Left lung (tissue), 14 donors: Measurements from ENCODE around the gene CD14. TPM values are rescaled to one million over a fixed set of nuclear protein-coding genes. Genes with fewer than 3 reads are reported as not detected.
A peak's percentile ranks its signal among the peaks of the same experiment; 100 is the strongest.

Experiments
- ATAC-seq: fragments of 200-7000 bp; cut with Tn5 transposase; one replicate; pipeline ENCODE4 v1.9.1; 2020; ENCODE audit warnings: moderate library complexity
- DNase-seq, 4 donors: peaks; one replicate each; pipeline ENCODE4 v3.0.0-alpha.2; 2013 to 2020
- H3K27ac ChIP-seq, 2 donors: fragments of 200-600 bp; sonication (generic) in 1 of 2; one replicate each; pipeline versions ENCODE4 v1.5.0 to v1.8.0; 2020 to 2021
- H3K27me3 ChIP-seq, 2 donors: fragments of 200-600 bp; sonication (generic) in 1 of 2; one replicate each; pipeline versions ENCODE4 v1.5.0 to v1.8.0; 2020 to 2021
- H3K36me3 ChIP-seq, 2 donors: fragments of 200-600 bp; sonication (generic) in 1 of 2; one replicate each; pipeline versions ENCODE4 v1.5.0 to v1.8.0; 2020 to 2021
- H3K4me1 ChIP-seq, 2 donors: fragments of 200-600 bp; one replicate each; pipeline ENCODE4 v1.8.0; 2021
- H3K4me3 ChIP-seq, 2 donors: fragments of 200-600 bp; sonication (generic) in 1 of 2; one replicate each; pipeline versions ENCODE4 v1.5.0 to v1.8.0; 2020 to 2021; ENCODE audit warnings: mild to moderate bottlenecking in 1 of 2
- H3K9me3 ChIP-seq, 2 donors: fragments of 200-600 bp; sonication (generic) in 1 of 2; one replicate each; pipeline versions ENCODE4 v1.5.0 to v1.8.0; 2020 to 2021
- intact Hi-C, 2 donors: fragments of 100-400 bp; cut with DNase I; formaldehyde crosslinking; loops; one replicate each; pipeline versions ENCODE4 v1.11.2 to v1.14.2; 2022
- long read RNA-seq, 12 donors: library from polyadenylated mRNA in 2 of 12; unstranded in 2 of 12; transcript quantifications; one replicate each; pipeline ENCODE4 v2.0.0 and lab custom pipeline, GENCODE V29; 2019 to 2026
- polyA plus RNA-seq, 6 donors: library from polyadenylated mRNA; unstranded; fragments of 120-200 nt; gene quantifications; one replicate each; pipeline ENCODE4 v1.2.1, GENCODE V29; 2013; ENCODE audit not compliant: insufficient read length in 6 of 6
- total RNA-seq, 2 donors: library from RNA; stranded (reverse); fragmentation: NEBNext Ultra II Directional; extraction: Animal tissue kit (Norgen Biotek cat#: 25700); gene quantifications; one replicate each; pipeline ENCODE4 v1.2.1, GENCODE V29; 2021
- TF ChIP-seq, protein P1 (sequence below), 2 donors: fragments of 200-600 bp; sonication (generic) in 1 of 2; IDR thresholded peaks; one replicate each; pipeline versions ENCODE4 v1.5.0 to v1.8.0; 2021; ENCODE audit warnings: antibody characterized with exemption in 2 of 2
- donor health status: DM: no; HTN: yes; CAD: no.
- donor health status: DM: no; HTN: no; CAD: no.

Gene CD14
- 100 to 1,000 TPM in 1 of 2 donors, 10 to 100 TPM in 1; 76.8 to 252 TPM for total RNA-seq
- 10 to 100 TPM; 11.1 to 21.1 (median 18.8) TPM for polyA plus RNA-seq
- long read RNA-seq, donor 1, transcript CD14-201 (2 exons, 1,886 nt): major isoform, 8 of 8 reads
- long read RNA-seq, donor 1, partial matches to known transcripts: 0 of 8 reads
- long read RNA-seq, donor 1, other reads (novel, unspliced or antisense): 0 of 8 reads
- long read RNA-seq, donor 2, transcript CD14-201 (2 exons, 1,886 nt): major isoform, 10 of 11 reads
- long read RNA-seq, donor 2, partial matches to known transcripts: 0 of 11 reads
- long read RNA-seq, donor 2, other reads (novel, unspliced or antisense): 0 of 11 reads
- long read RNA-seq, donor 3, transcript CD14-201 (2 exons, 1,886 nt): major isoform, 5 of 6 reads
- long read RNA-seq, donor 3, partial matches to known transcripts: 0 of 6 reads
- long read RNA-seq, donor 3, other reads (novel, unspliced or antisense): 0 of 6 reads
- long read RNA-seq, donor 4, transcript CD14-201 (2 exons, 1,886 nt): major isoform, 153 of 164 reads
- long read RNA-seq, donor 4, partial matches to known transcripts: 9 of 164 reads
- long read RNA-seq, donor 4, other reads (novel, unspliced or antisense): 1 of 164 reads
- long read RNA-seq, donor 5, transcript CD14-201 (2 exons, 1,886 nt): major isoform, 12 of 13 reads
- long read RNA-seq, donor 5, partial matches to known transcripts: 0 of 13 reads
- long read RNA-seq, donor 5, other reads (novel, unspliced or antisense): 0 of 13 reads
- long read RNA-seq, donor 6, transcript CD14-201 (2 exons, 1,886 nt): major isoform, 16 of 17 reads
- long read RNA-seq, donor 6, partial matches to known transcripts: 0 of 17 reads
- long read RNA-seq, donor 6, other reads (novel, unspliced or antisense): 0 of 17 reads
- long read RNA-seq, donor 7, transcript CD14-201 (2 exons, 1,886 nt): major isoform, 5 of 5 reads
- long read RNA-seq, donor 7, partial matches to known transcripts: 0 of 5 reads
- long read RNA-seq, donor 7, other reads (novel, unspliced or antisense): 0 of 5 reads
- long read RNA-seq, donor 8, transcript CD14-201 (2 exons, 1,886 nt): major isoform, 7 of 7 reads
- long read RNA-seq, donor 8, partial matches to known transcripts: 0 of 7 reads
- long read RNA-seq, donor 8, other reads (novel, unspliced or antisense): 0 of 7 reads
- long read RNA-seq, donor 9: 0 reads
- long read RNA-seq, donor 10, transcript CD14-203 (3 exons, 882 nt): minor isoform, 9 of 772 reads
- long read RNA-seq, donor 10, transcript CD14-201 (2 exons, 1,886 nt): major isoform, 724 of 772 reads
- long read RNA-seq, donor 10, partial matches to known transcripts: 1 of 772 reads
- long read RNA-seq, donor 10, other reads (novel, unspliced or antisense): 37 of 772 reads
- long read RNA-seq, donor 11, partial matches to known transcripts: 0 of 4 reads
- long read RNA-seq, donor 11, other reads (novel, unspliced or antisense): 0 of 4 reads
- long read RNA-seq, donor 12, partial matches to known transcripts: 0 of 4 reads
- long read RNA-seq, donor 12, other reads (novel, unspliced or antisense): 0 of 4 reads

DNA sequence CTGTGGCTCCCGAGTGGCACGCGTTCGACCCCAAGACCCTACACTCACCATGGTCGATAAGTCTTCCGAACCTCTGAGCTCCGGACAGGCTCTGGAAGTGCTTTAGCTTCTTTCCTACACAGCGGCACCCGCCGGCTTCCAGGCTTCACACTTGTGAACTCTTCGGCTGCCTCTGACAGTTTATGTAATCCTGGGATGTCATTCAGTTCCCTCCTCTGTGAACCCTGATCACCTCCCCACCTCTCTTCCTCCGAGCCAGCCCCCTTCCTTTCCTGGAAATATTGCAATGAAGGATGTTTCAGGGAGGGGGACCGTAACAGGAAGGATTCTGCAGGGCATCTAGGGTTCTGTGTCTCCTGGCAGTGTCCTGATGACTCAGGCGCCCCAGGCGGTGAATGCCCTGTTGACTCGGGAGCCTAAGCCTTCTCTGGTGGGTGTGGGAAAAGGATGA lies at the start of gene CD14:
Gene CD14, minus strand, starts transcription at position 155 of the 451 bp plus-strand sequence. Its CDS starts 104 bp downstream, at position 51.
- TF ChIP-seq, protein P1, sequence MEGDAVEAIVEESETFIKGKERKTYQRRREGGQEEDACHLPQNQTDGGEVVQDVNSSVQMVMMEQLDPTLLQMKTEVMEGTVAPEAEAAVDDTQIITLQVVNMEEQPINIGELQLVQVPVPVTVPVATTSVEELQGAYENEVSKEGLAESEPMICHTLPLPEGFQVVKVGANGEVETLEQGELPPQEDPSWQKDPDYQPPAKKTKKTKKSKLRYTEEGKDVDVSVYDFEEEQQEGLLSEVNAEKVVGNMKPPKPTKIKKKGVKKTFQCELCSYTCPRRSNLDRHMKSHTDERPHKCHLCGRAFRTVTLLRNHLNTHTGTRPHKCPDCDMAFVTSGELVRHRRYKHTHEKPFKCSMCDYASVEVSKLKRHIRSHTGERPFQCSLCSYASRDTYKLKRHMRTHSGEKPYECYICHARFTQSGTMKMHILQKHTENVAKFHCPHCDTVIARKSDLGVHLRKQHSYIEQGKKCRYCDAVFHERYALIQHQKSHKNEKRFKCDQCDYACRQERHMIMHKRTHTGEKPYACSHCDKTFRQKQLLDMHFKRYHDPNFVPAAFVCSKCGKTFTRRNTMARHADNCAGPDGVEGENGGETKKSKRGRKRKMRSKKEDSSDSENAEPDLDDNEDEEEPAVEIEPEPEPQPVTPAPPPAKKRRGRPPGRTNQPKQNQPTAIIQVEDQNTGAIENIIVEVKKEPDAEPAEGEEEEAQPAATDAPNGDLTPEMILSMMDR (IDR thresholded peaks at IDR 0.05): no peak
- Histone ChIP-seq H3K27ac (peak within 1 kb of the TSS; percentile 82 to 94), H3K36me3 (no peaks in the 10 kb centered on the region), H3K4me1 (peaks cover 4 to 61% of the 10 kb centered on the region in 2 donors), H3K4me3 (peak within 1 kb of the TSS; percentile 40 to 64), H3K9me3 (peaks cover 0 to 4% of the 10 kb centered on the region in 2 donors), H3K27me3 (no peaks in the 10 kb centered on the region)
- ATAC-seq (peak; percentile 53), DNase-seq (peak in 2 of 4 donors; percentile 79 to 89)
- intact Hi-C loops: loop anchor here in 1 of 2 donors (10.0 kb wide), 1 partner anchor 58 kb away; no protein-coding TSS in a partner anchor

DNA sequence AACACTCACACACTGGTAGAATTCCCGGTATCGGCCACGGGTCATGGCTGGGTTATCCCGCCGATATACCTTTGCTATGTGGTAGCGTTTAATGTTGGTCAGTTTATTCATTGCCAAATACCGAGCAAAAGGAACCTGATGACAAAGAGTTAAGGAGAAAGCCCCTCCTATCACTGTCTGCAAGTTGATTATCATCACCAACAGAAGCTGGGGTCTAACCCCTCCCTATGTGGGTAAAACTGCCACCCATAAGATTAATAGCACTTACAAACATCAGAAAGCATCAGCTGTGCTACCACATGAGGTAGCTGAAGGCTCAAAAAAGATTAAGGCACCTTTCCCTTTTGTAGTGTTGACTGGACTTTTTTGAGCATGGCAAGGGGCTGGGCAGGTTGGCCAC lies 46.0 kb upstream of the CD14 start:
- Histone ChIP-seq H3K27ac (no peak overlapping the region), H3K4me1 (no peaks in the 10 kb centered on the region), H3K4me3 (no peak overlapping the region), H3K36me3 (peaks cover 0 to 98% of the 10 kb centered on the region in 2 donors), H3K9me3 (no peaks in the 10 kb centered on the region), H3K27me3 (no peaks in the 10 kb centered on the region)
- intact Hi-C loops: no loop called here
- no peak for DNase-seq
- no peak for ATAC-seq
- TF ChIP-seq, protein P1 (IDR thresholded peaks at IDR 0.05): no peak

DNA sequence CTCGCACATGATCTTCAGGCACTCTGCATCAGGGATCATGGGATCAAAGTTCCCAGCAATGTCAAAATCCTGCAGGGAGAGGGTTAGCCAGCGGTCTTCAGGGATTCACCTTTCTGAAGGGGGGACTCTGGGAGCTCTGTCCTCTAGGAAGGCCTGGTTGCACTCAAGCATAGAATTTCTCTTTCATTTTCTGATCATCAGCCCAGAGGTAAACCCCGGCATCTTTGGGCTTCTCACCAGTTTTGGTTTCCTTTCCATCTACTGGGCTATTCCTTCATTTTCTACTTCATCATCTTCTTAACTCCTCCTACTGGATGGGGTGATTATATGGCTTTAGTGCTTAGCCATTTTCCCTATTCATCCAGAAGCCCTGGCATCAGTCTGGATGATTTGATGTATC lies 45.0 kb upstream of the CD14 start:
- Histone ChIP-seq H3K4me1 (no peaks in the 10 kb centered on the region), H3K27me3 (no peaks in the 10 kb centered on the region), H3K9me3 (no peaks in the 10 kb centered on the region), H3K36me3 (peaks cover 0 to 98% of the 10 kb centered on the region in 2 donors), H3K27ac (no peak overlapping the region), H3K4me3 (no peak overlapping the region)
- DNase-seq: no peak
- TF ChIP-seq, protein P1 (IDR thresholded peaks at IDR 0.05): no peak
- no peak for ATAC-seq
- intact Hi-C loops: no loop called here

DNA sequence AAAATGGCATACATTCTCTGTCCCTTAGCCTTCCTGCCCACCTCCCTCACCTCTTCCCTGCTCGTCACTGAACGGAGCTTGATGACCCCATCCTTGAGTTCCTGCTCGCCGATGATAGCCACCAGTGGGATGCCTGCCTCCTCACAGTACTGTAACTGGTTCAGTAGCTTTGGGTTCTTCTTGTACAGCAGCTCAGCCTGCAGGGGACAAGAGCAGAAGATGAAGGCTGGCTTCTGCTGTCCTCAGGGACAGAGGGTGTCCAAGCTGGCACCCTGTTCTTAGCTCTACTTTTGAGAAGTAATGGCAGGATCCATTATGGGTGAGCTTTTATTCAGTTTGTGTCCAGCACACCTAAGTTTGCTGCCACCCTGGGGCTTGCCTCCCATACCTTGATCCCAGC lies 41.7 kb upstream of the CD14 start:
- TF ChIP-seq, protein P1 (IDR thresholded peaks at IDR 0.05): no peak
- ATAC-seq: no peak
- intact Hi-C loops: no loop called here
- no peaks in the 10 kb centered on the region for H3K9me3 ChIP-seq
- no peak overlapping the region for H3K4me3 ChIP-seq
- H3K36me3 ChIP-seq: peaks cover 0 to 98% of the 10 kb centered on the region in 2 donors
- DNase-seq: no peak
- no peaks in the 10 kb centered on the region for H3K4me1 ChIP-seq
- no peaks in the 10 kb centered on the region for H3K27me3 ChIP-seq
- H3K27ac ChIP-seq: no peak overlapping the region
